Hematopoietic multipotent progenitor cell treated with erythropoietin and hydrocortisone succinate and interleukin-3 and kit ligand, for 4 days (in vitro differentiated cells): ENCODE data around the gene ACAA2.
"Not testable (repeated sequence)": the region's sequence is repeated elsewhere in the genome, so short reads cannot be mapped to it uniquely, and the experiment has no call there.

Experiments used
- DNase-seq: peaks from one replicate; pipeline ENCODE4 v3.0.0-alpha.2; 2015

The ACAA2 gene

DNA sequence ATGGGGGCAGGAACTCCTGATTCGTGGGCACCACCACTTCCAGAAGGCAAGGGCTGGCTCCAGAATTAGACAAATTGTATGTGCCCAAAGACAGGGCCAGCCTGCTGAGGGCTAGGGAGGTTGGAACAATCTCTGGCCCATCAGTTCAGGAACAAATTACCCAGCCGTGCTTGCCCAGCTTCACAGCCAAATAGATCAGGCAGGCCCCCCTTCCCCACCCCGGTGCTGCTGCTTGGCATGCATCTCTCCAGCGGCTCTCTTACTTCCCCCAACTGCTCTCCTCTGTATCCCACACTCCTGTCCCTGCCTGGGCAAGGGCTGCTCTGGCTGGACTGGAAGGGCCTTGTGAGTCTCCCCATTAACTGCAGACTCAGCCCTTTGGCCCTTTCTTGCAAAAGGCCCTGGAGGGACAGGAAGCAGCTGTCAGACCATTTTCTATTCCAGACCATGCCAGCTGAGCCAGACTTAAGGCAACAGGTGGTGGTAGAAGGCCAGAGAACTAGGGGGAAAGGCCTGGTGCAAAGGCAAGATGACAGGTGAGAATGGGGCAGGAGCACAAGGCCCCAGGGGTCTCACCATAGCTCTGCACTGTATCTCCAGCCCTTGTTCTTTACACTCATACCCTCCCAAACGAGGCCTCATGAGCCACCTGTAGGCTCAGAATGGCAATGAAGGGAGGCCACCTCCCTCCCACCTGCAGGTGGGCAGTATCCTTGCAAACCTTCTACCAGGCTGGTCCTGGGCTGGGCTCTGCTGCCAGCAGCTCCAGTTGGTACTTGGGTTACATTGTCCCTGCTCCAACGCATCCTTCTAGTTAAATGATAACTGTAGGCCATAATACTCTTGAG, 30.7 kb upstream of the ACAA2 start:
- no peak for DNase-seq

- DNase-seq, result no peak
Measured at GRCh38 chr18:49843131-49843530, 29.8 kb upstream of the ACAA2 start.

DNA sequence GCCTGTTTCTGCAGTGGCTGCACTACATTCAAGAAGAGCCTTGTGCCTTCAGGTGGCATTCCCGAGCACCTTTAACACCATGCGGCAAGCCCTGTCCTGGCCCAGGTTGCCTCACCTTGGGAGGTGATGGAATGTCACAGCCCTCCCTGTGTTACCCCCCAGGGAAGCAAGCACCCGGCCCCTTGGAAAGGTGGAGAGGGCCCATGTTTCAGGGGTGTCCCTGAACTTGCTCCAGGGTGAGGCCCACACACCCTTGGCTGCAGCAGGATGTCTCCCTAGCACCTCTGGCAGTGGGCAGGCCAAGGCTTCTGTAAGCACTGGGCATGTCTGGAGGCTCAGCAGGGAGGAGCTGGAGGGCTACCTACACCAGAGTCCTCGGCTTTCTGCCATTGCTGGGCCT, 29.3 kb upstream of the ACAA2 start:
- DNase-seq, result no peak

DNA sequence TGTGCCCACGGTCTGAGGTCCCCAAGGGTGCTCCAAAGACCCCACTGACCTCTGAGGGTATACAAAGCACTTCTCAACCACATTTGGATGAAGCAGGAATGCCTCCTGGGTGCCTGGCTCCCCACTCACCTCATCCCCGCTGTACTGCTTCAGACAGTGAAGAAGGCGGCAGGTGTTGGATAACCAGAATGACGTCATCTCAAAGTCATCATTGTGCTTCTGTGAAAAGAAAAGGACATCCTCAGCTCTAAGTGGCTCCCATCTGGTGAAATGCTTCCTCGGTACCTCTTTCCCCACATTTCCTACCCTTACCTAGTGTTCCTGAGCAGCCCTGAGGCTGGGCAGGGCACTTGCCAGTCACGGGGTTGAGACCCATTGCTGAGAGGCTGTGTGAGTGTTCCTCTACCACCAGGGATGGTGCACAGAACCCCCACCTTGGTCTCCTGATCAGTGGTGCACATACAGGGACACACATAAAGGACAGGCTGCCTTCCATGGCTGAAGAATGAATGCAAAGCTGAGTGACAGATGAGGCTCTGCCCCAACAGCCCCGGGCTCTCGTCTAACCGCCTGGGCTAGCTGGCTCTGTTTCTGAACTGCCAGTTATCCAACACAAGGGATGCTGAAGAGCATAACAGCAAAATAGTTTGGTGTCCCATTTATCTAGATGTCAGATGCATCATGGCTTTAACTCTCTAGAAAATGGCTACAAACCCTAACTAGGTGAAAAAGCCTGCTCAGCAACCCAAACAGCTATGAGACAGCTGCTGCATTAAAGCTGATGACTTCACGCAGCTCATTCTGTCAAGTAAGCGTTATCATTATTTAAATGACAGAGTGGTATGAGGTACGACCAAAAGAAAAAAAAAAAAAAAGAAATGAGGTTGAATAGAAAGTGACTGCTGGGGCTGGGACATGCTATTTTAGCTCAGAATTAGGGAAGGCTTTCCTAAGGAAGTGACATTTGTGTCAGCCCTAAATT, 28.2 kb upstream of the ACAA2 start:
- no peak for DNase-seq

DNA sequence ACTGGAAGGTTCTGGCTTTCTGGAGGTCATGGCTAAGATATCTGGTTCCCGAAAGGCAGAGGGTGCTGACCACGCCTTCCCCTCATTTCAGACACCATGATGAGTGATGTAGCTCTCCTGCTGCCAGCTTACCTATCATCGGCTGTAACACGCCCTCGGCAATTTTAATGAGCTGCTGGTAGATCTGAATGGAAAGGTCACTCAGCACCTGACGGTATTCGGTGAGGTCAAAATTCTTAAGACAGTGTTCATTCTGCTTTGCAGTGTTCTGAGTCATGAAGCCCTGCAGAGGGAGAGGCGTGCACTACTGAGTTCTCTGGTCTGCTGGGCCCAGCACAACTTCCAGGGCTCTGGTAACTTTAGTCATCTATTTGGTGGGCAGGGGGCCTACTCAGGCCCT, 25.7 kb upstream of the ACAA2 start:
- no peak for DNase-seq

- no peak for DNase-seq
Measured at GRCh38 chr18:49838381-49838780, 25.0 kb upstream of the ACAA2 start.

DNA sequence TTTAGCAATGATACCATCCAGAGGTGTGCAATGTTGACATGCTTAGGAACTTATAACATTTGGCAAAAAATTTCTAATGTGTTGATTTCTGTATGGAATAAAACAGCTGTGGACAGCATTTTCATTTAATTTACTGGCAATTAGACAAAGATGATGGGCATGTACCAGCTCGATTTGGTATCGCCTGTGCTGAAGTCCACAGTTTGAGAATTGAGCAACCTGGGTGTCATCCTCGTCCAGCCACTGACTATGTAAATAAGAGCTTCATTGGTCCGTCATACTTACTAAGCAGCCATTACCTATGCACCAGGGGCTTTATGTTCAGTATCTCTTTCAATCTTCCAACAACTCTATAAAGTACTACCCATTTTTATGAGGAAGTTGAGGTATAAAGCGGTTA, 24.6 kb upstream of the ACAA2 start:
- no peak for DNase-seq

DNA sequence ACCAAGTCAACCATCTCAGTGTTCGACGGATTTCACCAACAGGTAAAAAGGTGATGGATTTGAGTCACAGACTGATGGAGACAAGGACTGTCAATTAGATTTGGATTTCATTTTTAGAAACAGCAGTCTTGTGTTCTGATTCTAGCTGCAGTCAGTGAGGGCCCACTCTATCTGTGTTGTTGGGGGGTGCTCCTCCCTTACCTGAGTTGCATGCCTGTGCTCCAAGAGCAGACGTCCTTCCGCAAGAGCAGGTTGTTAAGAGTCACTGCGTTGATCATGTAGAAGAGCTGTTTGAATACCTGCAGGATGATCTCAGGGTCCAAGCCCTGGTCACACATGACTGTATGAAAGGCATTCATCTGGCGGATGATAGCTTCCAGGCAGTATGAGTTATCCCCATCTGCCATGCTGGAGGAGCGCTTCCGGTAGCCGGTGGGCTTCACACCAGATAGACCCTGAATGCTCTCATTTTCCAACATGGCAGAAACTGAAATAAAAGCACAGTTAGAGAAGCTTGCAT, 24.0 kb upstream of the ACAA2 start:
- DNase-seq, result not testable (repeated sequence)

GRCh38 chr18:49835405-49835804, 22.1 kb upstream of the ACAA2 start:
- no peak for DNase-seq

DNA sequence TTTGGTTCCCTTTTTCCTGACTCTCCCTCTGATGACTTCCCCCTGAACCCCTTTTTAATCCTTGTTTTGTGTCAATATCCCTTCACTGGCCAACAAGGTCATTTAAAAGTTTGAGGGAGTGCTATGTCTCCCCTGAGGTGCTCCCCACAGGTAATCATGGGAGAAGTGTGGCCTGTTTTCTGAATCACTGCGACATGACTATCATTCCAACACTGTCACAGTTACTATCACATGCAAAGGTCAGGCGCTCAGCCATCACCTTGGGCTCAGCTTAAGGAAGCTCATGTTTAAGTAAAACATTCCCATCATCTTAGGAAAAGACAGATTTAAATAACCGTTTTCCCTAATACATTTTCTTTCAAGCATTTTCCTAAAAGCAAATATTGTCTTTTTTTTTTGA, 20.9 kb upstream of the ACAA2 start:
- no peak for DNase-seq

GRCh38 chr18:49833814-49834213, 20.5 kb upstream of the ACAA2 start:
- DNase-seq, result no peak

- DNase-seq, result no peak
Measured at GRCh38 chr18:49832221-49832647, 18.9 kb upstream of the ACAA2 start.

DNA sequence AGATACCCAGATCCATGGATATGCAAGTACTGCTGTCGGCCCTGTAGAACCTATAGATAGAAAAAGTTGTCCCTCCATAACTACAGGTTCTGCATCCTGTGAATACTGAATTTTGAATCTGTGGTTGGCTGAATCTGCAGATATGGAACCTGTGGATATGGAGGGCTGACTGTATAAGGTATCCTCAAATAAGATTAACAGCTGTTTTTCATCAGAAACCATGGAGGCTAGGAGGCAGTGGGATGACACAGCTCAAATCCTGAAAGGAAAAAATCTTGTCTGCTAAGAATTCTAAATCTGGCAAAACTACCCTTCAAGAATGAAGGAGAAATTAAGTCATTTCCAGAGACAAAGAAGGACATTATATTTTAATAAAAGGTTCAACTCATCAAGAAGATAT, 14.7 kb upstream of the ACAA2 start:
- DNase-seq, result no peak

DNA sequence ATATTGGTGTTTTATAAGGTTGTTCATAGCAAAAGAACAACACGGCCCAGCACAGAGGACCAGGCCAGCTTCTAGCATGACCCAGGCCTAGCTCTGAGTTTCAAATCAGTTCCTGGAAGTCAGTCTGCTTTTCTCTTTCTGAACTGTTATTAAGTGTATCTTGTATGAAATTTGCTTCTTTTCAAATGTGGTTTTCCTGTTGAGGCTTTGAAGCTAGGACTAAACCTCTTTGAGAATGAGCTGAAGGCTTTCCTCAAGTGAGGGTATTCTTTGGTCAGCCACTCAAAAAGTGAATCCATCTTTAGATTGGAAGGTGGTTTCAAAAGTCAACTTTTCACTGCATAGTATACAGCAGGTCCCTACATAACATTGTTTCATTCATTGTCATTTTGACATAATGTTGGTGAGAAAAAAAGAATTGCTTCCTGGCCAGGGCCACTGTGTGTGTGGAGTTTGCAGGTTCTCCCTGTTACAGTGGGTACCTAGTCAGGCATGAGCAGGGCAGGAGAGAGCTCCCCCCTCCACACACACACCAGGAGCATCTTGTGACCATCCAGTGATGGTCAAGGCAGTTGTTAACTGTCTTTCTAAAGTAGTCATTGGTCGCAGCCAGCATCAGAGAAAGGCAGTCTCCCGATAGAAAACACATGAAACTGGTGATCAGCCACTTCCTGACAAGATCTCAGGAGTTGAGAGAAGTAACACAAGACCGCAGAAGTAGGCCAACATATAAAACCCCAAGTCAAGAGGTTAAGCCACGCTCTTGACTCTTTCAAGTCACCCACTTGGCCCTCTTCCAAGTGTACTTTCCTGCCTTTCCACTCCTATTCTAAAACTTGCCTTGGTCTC, 6.7 kb upstream of the ACAA2 start:
- peak; percentile 74 for DNase-seq

- no peak for DNase-seq
Measured at GRCh38 chr18:49819071-49819662, 5.8 kb upstream of the ACAA2 start.

DNA sequence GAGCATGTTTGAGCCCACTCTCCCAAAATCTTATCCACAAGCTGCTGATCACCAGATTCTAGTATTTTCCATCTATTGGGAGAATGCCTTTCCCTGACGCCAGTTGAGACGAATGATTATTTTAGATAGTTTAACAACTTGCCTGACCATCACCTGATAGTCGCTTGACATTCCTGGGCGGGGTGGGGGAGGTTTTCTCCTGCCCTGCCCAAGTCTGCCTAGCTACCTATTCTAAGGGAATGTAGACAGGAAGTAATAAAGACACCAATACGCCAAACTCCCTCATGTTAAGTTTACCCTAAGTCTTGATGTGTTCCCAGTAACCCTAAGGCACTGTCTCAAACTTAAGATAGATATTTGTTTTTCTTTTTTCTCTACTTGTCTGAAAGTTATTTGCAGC, 4.6 kb upstream of the ACAA2 start:
- DNase-seq, result no peak

DNA sequence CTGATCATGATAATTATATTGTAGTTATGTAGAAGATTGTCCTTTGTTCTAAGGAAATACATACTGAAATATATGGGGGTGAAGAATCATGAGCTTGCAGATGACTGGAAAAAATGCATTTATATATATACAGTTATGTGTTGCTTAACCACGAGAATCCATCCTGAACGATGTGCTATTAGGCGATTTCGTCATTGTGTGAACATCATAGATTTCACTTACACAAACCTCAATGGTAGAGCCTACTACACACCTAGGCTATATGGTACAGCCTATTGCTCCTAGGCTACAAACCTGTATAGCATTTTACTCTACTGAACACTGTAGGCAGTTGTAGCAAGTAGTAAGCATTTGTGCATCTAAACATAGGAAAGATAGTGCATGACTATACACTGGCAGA, 2.6 kb upstream of the ACAA2 start:
- DNase-seq, result no peak

GRCh38 chr18:49814147-49814499, 790 bp upstream of the ACAA2 start:
- DNase-seq, result peak; percentile 68

DNA sequence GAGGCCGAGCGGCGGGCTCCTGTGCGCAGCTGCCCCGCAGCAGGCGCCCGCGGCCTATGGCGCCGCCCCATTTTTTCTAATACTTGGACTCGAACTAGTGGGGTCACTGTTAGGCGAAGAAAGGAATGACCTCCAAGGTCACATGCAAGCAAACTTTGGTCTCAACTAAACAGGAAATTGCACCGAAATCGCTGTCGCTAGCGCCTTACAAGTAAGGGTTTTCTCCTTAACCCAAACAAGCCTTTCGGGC, 339 bp downstream of the ACAA2 start:
- peak; percentile 47 for DNase-seq

GRCh38 chr18:49812286-49813068, 856 bp downstream of the ACAA2 start:
- peak; percentile 10 for DNase-seq

DNA sequence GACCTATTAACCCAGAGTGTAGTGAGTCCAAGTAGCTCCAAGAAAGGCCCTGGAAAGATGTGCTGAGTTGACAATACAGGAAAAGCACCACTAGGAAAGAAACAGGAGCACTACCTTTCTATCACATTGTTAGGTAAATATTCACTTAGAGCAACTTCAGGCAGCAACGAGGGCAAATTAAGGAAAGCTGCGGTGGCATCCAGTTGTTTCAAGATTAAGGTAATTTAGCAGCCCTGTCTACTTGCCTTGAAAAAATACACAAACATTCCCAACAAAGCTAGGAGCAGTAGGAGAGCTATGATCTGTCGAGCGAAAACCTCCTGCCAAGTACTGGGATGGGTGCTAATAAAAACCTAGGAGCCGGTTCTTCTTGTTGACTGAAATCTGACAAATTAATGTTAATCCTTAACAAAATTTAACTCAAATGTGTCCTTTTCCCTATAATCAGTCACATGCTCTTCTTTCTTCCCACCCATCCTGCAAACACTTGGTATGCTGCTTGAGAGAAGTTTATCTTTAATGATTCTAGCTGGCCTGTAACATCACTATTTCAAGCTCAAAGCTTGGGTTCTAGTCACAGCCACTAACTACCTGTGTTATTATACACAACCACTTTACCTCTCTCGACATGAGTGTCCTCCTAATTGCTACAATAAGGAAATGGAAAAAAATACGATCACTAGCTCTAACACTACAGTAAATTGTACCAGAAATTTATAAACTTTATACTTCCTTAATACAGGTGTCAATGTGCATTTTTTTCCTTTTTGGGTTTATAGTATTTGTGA, 2.0 kb downstream of the ACAA2 start:
- DNase-seq, result no peak
